IPS DF 6.9 (cell line): ENCODE measurements around the gene HS3ST6.
"Not testable (repeated sequence)": the region's sequence is repeated elsewhere in the genome, so short reads cannot be mapped to it uniquely, and the experiment has no call there.

ENCODE experiments used
- DNase-seq: peaks from one replicate; pipeline ENCODE4 v3.0.0-alpha.2; 2013; ENCODE audit warnings: low read depth, low spot score
- H3K27ac ChIP-seq: one replicate; pipeline ENCODE4 v1.5.1; 2013; ENCODE audit warnings: low read length, control low read depth
- H3K27me3 ChIP-seq: 2 replicates; pipeline ENCODE4 v1.6.1; 2013; ENCODE audit warnings: mild to moderate bottlenecking, low read length; ENCODE audit not compliant: control insufficient read depth, insufficient read depth
- H3K36me3 ChIP-seq: 2 replicates; pipeline ENCODE4 v1.6.1; 2013; ENCODE audit warnings: low read length; ENCODE audit not compliant: control insufficient read depth, insufficient read depth
- H3K4me1 ChIP-seq: 2 replicates; pipeline ENCODE4 v1.6.1; 2013; ENCODE audit warnings: low read length; ENCODE audit not compliant: control insufficient read depth, insufficient read depth
- H3K4me3 ChIP-seq: 2 replicates; pipeline ENCODE4 v1.5.1; 2013; ENCODE audit warnings: mild to moderate bottlenecking, low read length
- H3K9me3 ChIP-seq: 2 replicates; pipeline ENCODE4 v1.6.1; 2013; ENCODE audit warnings: low read length, inconsistent platforms; ENCODE audit not compliant: control insufficient read depth, insufficient read depth
- WGBS: extraction: QIAGEN DNeasy Blood & Tissue Kit; methylation state at CpG from one replicate; pipeline ENCODE4 v1.1.7; 2013; ENCODE audit warnings: mixed read lengths, missing lambda C conversion rate; ENCODE audit not compliant: insufficient read length, insufficient coverage; 5-methylcytosine and 5-hydroxymethylcytosine counted together

HS3ST6 gene

GRCh38 chr16:1906055-1906845, 12.0 kb downstream of the HS3ST6 start:
- Histone ChIP-seq H3K36me3 (no peaks in the 10 kb centered on the region), H3K27ac (no peak overlapping the region), H3K27me3 (no peaks in the 10 kb centered on the region), H3K4me3 (no peak overlapping the region), H3K9me3 (no peaks in the 10 kb centered on the region), H3K4me1 (0 out of 2 replicates have a peak, but pooled peaks cover 1% of the 10 kb centered on the region)
- no CpG with 5 or more reads among the region's 31 CpGs for WGBS
- no peak for DNase-seq

GRCh38 chr16:1903845-1904840, 14.1 kb downstream of the HS3ST6 start:
- Histone ChIP-seq H3K9me3 (no peaks in the 10 kb centered on the region), H3K27ac (no peak overlapping the region), H3K4me3 (no peak overlapping the region), H3K36me3 (no peaks in the 10 kb centered on the region), H3K27me3 (no peaks in the 10 kb centered on the region), H3K4me1 (0 out of 2 replicates have a peak, but pooled peaks cover 1% of the 10 kb centered on the region)
- DNase-seq: no peak
- no CpG with 5 or more reads among the region's 22 CpGs for WGBS

DNA sequence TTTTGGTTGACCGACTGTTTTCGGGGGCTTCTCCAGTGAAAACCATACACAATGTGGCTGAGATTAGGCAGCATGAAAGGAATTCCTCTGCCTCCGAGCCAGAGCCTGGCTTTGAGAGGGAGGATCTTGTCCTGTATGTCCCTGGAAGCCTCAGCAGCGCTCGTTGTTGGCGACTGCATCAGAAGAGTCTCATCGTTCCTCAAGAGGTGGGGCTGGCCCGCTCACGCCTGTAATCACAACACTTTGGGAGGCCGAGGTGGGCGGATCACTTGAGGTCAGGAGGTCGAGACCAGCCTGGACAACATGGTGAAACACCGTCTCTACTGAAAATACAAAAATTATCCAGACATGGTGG, 15.0 kb downstream of the HS3ST6 start:
- Histone ChIP-seq H3K27ac (no peak overlapping the region), H3K9me3 (no peaks in the 10 kb centered on the region), H3K27me3 (no peaks in the 10 kb centered on the region), H3K4me3 (no peak overlapping the region), H3K36me3 (no peaks in the 10 kb centered on the region), H3K4me1 (0 out of 2 replicates have a peak, but pooled peaks cover 1% of the 10 kb centered on the region)
- WGBS: no CpG with 5 or more reads among the region's 13 CpGs
- DNase-seq: no peak

DNA sequence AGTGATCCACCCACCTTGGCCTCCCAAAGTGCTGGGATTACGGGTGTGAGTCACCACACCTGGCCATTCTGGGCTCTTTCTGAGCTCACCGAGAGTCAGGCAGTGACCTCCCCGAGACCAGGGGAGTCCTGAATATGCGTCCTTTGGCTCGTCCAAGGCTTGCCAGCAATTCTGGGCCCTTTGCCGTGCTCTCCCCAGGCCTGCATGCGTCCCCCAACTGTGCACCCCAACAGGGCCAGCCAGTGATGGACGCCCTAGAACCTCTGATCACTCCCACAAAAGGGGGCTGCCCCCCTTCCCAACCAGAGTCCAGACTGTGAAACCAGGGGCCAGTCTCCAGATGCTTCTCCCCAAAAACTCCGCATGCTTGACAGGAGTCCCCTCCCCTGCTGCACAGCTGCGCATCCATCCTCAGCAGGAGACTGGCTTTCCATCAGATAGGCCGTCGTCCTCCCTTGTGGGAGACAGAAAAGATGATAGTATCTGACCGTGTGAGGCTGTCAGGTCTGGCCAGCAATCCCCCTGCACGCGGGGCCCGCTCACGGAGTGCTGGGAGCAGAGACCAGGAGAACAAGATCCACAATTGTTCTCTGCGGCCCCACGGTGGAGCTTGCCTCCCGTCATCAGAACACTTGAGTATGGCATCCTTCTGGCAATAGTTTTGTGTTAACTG, 15.5 kb downstream of the HS3ST6 start:
- H3K27me3 ChIP-seq: no peaks in the 10 kb centered on the region
- no peaks in the 10 kb centered on the region for H3K4me1 ChIP-seq
- DNase-seq: no peak
- H3K9me3 ChIP-seq: no peaks in the 10 kb centered on the region
- H3K36me3 ChIP-seq: no peaks in the 10 kb centered on the region
- H3K27ac ChIP-seq: no peak overlapping the region
- no peak overlapping the region for H3K4me3 ChIP-seq
- no CpG with 5 or more reads among the region's 20 CpGs for WGBS

GRCh38 chr16:1900452-1900774, 17.8 kb downstream of the HS3ST6 start:
- Histone ChIP-seq H3K27me3 (no peaks in the 10 kb centered on the region), H3K4me3 (no peak overlapping the region), H3K27ac (no peak overlapping the region), H3K4me1 (no peaks in the 10 kb centered on the region), H3K9me3 (no peaks in the 10 kb centered on the region), H3K36me3 (no peaks in the 10 kb centered on the region)
- DNase-seq: no peak
- WGBS: no CpG with 5 or more reads among the region's 9 CpGs

GRCh38 chr16:1899641-1900451, 18.4 kb downstream of the HS3ST6 start:
- no peaks in the 10 kb centered on the region for H3K9me3 ChIP-seq
- no peak overlapping the region for H3K4me3 ChIP-seq
- DNase-seq: no peak
- no peaks in the 10 kb centered on the region for H3K27me3 ChIP-seq
- no CpG with 5 or more reads among the region's 16 CpGs for WGBS
- no peaks in the 10 kb centered on the region for H3K36me3 ChIP-seq
- H3K27ac ChIP-seq: no peak overlapping the region
- no peaks in the 10 kb centered on the region for H3K4me1 ChIP-seq

DNA sequence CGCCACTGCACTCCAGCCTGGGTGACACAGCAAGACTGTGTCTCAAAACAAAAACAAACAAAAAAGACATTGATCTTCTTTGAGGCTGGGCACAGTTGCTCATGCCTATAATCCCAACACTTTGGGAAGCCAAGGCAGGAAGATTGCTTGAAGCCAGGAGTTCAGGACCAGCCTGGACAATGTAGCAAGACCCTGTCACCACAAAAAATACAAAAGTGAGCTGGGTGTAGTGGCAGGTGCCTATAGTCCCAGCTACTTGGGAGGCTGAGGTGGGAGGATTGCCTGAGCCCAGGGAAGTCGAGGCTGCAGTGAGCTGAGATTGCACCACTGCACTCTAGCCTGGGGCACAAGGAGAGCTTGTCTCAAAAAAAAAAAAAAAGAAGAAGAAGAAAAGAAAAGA, 20.5 kb downstream of the HS3ST6 start:
- H3K9me3 ChIP-seq, H3K27ac ChIP-seq, H3K27me3 ChIP-seq, H3K36me3 ChIP-seq, H3K4me1 ChIP-seq, H3K4me3 ChIP-seq, DNase-seq: not testable (repeated sequence)
- no CpG with 5 or more reads among the region's 2 CpGs for WGBS

DNA sequence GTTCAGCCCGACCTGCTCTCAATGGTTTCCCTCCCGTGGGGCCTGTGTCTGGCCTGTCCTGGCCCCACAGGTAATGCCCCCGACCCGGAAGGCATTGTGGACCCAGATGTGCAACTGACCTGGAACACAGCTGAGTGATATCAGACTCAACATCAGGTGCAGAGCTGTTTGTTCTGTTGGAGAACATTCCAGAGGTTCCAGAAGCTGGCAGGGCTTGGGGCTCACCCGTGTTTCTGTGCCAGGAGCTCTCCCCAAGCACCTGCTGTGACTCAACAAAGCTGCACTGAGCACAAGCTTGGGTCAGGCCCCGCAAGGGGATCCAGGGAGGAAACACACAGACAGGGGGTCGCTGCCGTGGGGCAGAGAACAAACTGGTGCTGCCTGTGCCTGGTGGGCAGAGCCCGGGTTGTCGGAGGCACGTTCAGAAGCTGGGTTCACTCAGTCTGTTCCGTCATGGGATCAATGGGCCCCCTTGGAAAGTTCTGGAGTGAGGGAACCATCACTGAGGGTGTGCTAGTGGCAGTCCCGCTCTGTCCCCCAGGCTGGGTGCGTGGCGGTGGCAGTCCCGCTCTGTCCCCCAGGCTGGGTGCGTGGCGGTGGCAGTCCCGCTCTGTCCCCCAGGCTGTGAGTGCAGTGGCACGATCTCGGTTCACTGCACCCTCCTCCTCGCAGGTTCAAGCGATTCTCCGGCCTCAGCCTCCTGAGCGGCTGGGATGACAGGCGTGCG, 22.1 kb downstream of the HS3ST6 start:
- no peak for DNase-seq
- no peaks in the 10 kb centered on the region for H3K27me3 ChIP-seq
- no peak overlapping the region for H3K27ac ChIP-seq
- H3K36me3 ChIP-seq: no peaks in the 10 kb centered on the region
- H3K4me3 ChIP-seq: no peak overlapping the region
- H3K9me3 ChIP-seq: no peaks in the 10 kb centered on the region
- no CpG with 5 or more reads among the region's 27 CpGs for WGBS
- no peaks in the 10 kb centered on the region for H3K4me1 ChIP-seq

GRCh38 chr16:1895068-1895467, 23.1 kb downstream of the HS3ST6 start:
- no peak overlapping the region for H3K4me3 ChIP-seq
- WGBS: no CpG with 5 or more reads among the region's 5 CpGs
- no peaks in the 10 kb centered on the region for H3K36me3 ChIP-seq
- no peak for DNase-seq
- no peaks in the 10 kb centered on the region for H3K9me3 ChIP-seq
- no peak overlapping the region for H3K27ac ChIP-seq
- H3K4me1 ChIP-seq: no peaks in the 10 kb centered on the region
- H3K27me3 ChIP-seq: no peaks in the 10 kb centered on the region
